ENCODE measurements around the gene CHGA.

The CHGA gene

GRCh38 chr14:92984082-92984788 lies 61.3 kb downstream of the CHGA start:
- DNase-seq (ENCODE audit: low read depth), result no peak
